DND-41 (cell line): ENCODE measurements around the gene STAT5B.

Source experiments
- ATAC-seq: fragments of 200-7000 bp; cut with Tn5 transposase; 3 replicates; pipeline ENCODE4 v1.9.1; 2021; ENCODE audit warnings: low read depth; ENCODE audit not compliant: insufficient read depth
- DNase-seq: peaks from one replicate; pipeline ENCODE4 v3.0.0-alpha.2; 2020
- H2AFZ ChIP-seq: 2 replicates; pipeline ENCODE4 v1.6.0; 2012; ENCODE audit warnings: low read depth, low read length
- H3K27ac ChIP-seq: 2 replicates; pipeline ENCODE4 v1.5.1; 2012; ENCODE audit warnings: low read length, inconsistent platforms
- H3K27me3 ChIP-seq: fragments of 200-600 bp; sonication (generic); 2 replicates; pipeline ENCODE4 v1.6.0; 2012; ENCODE audit warnings: low read length, mild to moderate bottlenecking, inconsistent platforms; ENCODE audit not compliant: insufficient read depth, poor library complexity
- H3K36me3 ChIP-seq: 2 replicates; pipeline ENCODE4 v1.5.1; 2012; ENCODE audit warnings: low read length, inconsistent platforms; ENCODE audit not compliant: insufficient read depth
- H3K4me1 ChIP-seq: 2 replicates; pipeline ENCODE4 v1.5.1; 2012; ENCODE audit warnings: mild to moderate bottlenecking, low read length; ENCODE audit not compliant: insufficient read depth
- H3K4me2 ChIP-seq: 2 replicates; pipeline ENCODE4 v1.6.0; 2012; ENCODE audit warnings: mild to moderate bottlenecking, moderate library complexity, low read length, inconsistent platforms; ENCODE audit not compliant: insufficient read depth
- H3K4me3 ChIP-seq, 2 experiments: fragments of 200-600 bp in 1 of 2; shearing (Covaris generic) in 1 of 2; 2 replicates each; pipeline ENCODE4 v1.5.1; 2012 to 2016; ENCODE audit warnings: inconsistent platforms in 2 of 2, low read length in 2 of 2, mild to moderate bottlenecking in 2 of 2, low read depth in 1 of 2, moderate library complexity in 1 of 2
- H3K79me2 ChIP-seq: 2 replicates; pipeline ENCODE4 v1.6.0; 2012; ENCODE audit warnings: low read length, inconsistent platforms; ENCODE audit not compliant: insufficient read depth
- H3K9ac ChIP-seq: 2 replicates; pipeline ENCODE4 v1.6.0; 2012; ENCODE audit warnings: low read depth, mild to moderate bottlenecking, inconsistent platforms, low read length, moderate library complexity
- H3K9me3 ChIP-seq: 2 replicates; pipeline ENCODE4 v1.5.1; 2012; ENCODE audit warnings: low read length, moderate library complexity, mild to moderate bottlenecking, inconsistent platforms; ENCODE audit not compliant: insufficient read depth, severe bottlenecking
- H4K20me1 ChIP-seq: 2 replicates; pipeline ENCODE4 v1.6.0; 2012; ENCODE audit warnings: low read length; ENCODE audit not compliant: insufficient read depth
- CTCF ChIP-seq: IDR thresholded peaks from 2 replicates; pipeline ENCODE4 v1.5.1; 2012; ENCODE audit warnings: borderline replicate concordance, low read length, moderate library complexity, mild to moderate bottlenecking; ENCODE audit not compliant: poor library complexity, severe bottlenecking; ENCODE audit errors: extremely low read depth
- EZH2 ChIP-seq: IDR thresholded peaks from 3 replicates; pipeline ENCODE4 v1.6.1; 2012; ENCODE audit warnings: borderline replicate concordance, low read depth, mild to moderate bottlenecking, moderate library complexity, low read length, inconsistent platforms; ENCODE audit not compliant: severe bottlenecking

STAT5B gene

GRCh38 chr17:42316755-42317154 lies 40.6 kb upstream of the STAT5B start:
- no peak for DNase-seq

GRCh38 chr17:42315402-42316156 lies 39.4 kb upstream of the STAT5B start:
- Histone ChIP-seq H3K27me3 (no peaks in the 10 kb centered on the region), H3K4me3 (no peak overlapping the region), H3K79me2 (no peaks in the 10 kb centered on the region), H3K27ac (no peak overlapping the region), H3K4me2 (no peak overlapping the region), H3K9me3 (no peaks in the 10 kb centered on the region), H2AFZ (no peak overlapping the region), H3K36me3 (peaks cover 22% of the 10 kb centered on the region; the same call in 1 of the 2 replicates), H3K4me1 (peaks cover 29% of the 10 kb centered on the region), H4K20me1 (peaks cover 8% of the 10 kb centered on the region; the same call in 1 of the 2 replicates), H3K9ac (no peak overlapping the region)
- no peak for TF ChIP-seq EZH2
- TF ChIP-seq CTCF, result no peak
- no peak for ATAC-seq
- no peak for DNase-seq

More at GRCh38 chr17:42316755-42317154, 40.6 kb upstream of the STAT5B start:
- no peak overlapping the region for H3K9ac ChIP-seq
- no peak overlapping the region for H3K4me3 ChIP-seq
- H3K4me1 ChIP-seq, result peaks cover 26% of the 10 kb centered on the region
- no peak overlapping the region for H3K27ac ChIP-seq
- peaks cover 22% of the 10 kb centered on the region; the same call in 1 of the 2 replicates for H3K36me3 ChIP-seq
- TF ChIP-seq CTCF (no peak), EZH2 (no peak)
- H3K79me2 ChIP-seq, result no peaks in the 10 kb centered on the region
- no peaks in the 10 kb centered on the region for H3K9me3 ChIP-seq
- no peaks in the 10 kb centered on the region for H3K27me3 ChIP-seq
- no peak for ATAC-seq
- H4K20me1 ChIP-seq, result peaks cover 8% of the 10 kb centered on the region; the same call in 1 of the 2 replicates
- no peak overlapping the region for H2AFZ ChIP-seq
- H3K4me2 ChIP-seq, result no peak overlapping the region

GRCh38 chr17:42313773-42314566 lies 37.8 kb upstream of the STAT5B start:
- no peak for TF ChIP-seq EZH2
- TF ChIP-seq CTCF, result no peak
- Histone ChIP-seq H3K79me2 (no peaks in the 10 kb centered on the region), H3K27ac (no peak overlapping the region), H2AFZ (no peak overlapping the region), H3K9me3 (no peaks in the 10 kb centered on the region), H3K4me1 (peaks cover 17% of the 10 kb centered on the region), H4K20me1 (peaks cover 8% of the 10 kb centered on the region; the same call in 1 of the 2 replicates), H3K9ac (no peak overlapping the region), H3K4me2 (no peak overlapping the region), H3K4me3 (no peak overlapping the region), H3K27me3 (no peaks in the 10 kb centered on the region), H3K36me3 (peaks cover 22% of the 10 kb centered on the region; the same call in 1 of the 2 replicates)
- no peak for DNase-seq
- no peak for ATAC-seq
